Fibroblast of lung (primary cell): Measurements from ENCODE around the gene OMD. TPM values are rescaled to one million over a fixed set of nuclear protein-coding genes. Genes with fewer than 3 reads are reported as not detected.
"Not testable (repeated sequence)": the region's sequence is repeated elsewhere in the genome, so short reads cannot be mapped to it uniquely, and the experiment has no call there.

ENCODE experiments used
- DNase-seq, 2 donors: peaks; one replicate each; pipeline versions ENCODE4 v3.0.0 to v3.0.0-alpha.2; 2010; ENCODE audit warnings: low read depth in 2 of 2
- H2AFZ ChIP-seq: 2 replicates; pipeline ENCODE4 v1.5.1; 2012; ENCODE audit warnings: low read length, control low read depth, inconsistent platforms
- H3K27ac ChIP-seq: 2 replicates; pipeline ENCODE4 v1.5.1; 2011; ENCODE audit warnings: low read length, control low read depth; ENCODE audit not compliant: insufficient read depth
- H3K27me3 ChIP-seq: 2 replicates; pipeline ENCODE4 v1.5.1; 2011; ENCODE audit warnings: mild to moderate bottlenecking, low read length; ENCODE audit not compliant: control insufficient read depth, insufficient read depth
- H3K36me3 ChIP-seq: 2 replicates; pipeline ENCODE4 v1.5.1; 2011; ENCODE audit warnings: low read length; ENCODE audit not compliant: control insufficient read depth, insufficient read depth
- H3K4me1 ChIP-seq: 2 replicates; pipeline ENCODE4 v1.5.1; 2011; ENCODE audit warnings: low read length; ENCODE audit not compliant: control insufficient read depth, insufficient read depth; ENCODE audit errors: extremely low read depth
- H3K4me2 ChIP-seq: 2 replicates; pipeline ENCODE4 v1.5.1; 2011; ENCODE audit warnings: low read length, control low read depth; ENCODE audit not compliant: insufficient read depth; ENCODE audit errors: extremely low read depth
- H3K4me3 ChIP-seq, 4 experiments: fragments of 200-600 bp in 1 of 4; sonication (generic) in 1 of 4; replicated peaks in 1 of 4; 2 replicates each; pipeline ENCODE4 v1.5.1; 2011 to 2016; ENCODE audit warnings: low read length in 4 of 4, low read depth in 3 of 4, mild to moderate bottlenecking in 3 of 4, control low read depth in 2 of 4, inconsistent platforms in 1 of 4, mixed read lengths in 1 of 4; ENCODE audit not compliant: insufficient read depth in 1 of 4; ENCODE audit errors: control extremely low read depth in 1 of 4
- H3K79me2 ChIP-seq: 2 replicates; pipeline ENCODE4 v1.5.1; 2012; ENCODE audit warnings: mild to moderate bottlenecking, low read length, inconsistent platforms; ENCODE audit not compliant: control insufficient read depth, insufficient read depth
- H3K9ac ChIP-seq: 2 replicates; pipeline ENCODE4 v1.5.1; 2011; ENCODE audit warnings: mild to moderate bottlenecking, low read length, control low read depth; ENCODE audit not compliant: insufficient read depth
- H3K9me3 ChIP-seq: 2 replicates; pipeline ENCODE4 v1.5.1; 2012; ENCODE audit warnings: low read depth, low read length; ENCODE audit not compliant: control insufficient read depth, insufficient read depth
- H4K20me1 ChIP-seq: 2 replicates; pipeline ENCODE4 v1.5.1; 2011; ENCODE audit warnings: low read length; ENCODE audit not compliant: control insufficient read depth, insufficient read depth; ENCODE audit errors: extremely low read depth
- EZH2 ChIP-seq: IDR thresholded peaks from 2 replicates; pipeline ENCODE4 v1.5.1; 2012; ENCODE audit warnings: low read length, control low read depth, mild to moderate bottlenecking; ENCODE audit errors: missing control alignments
- polyA plus RNA-seq, 2 donors: library from polyadenylated mRNA; depleted of rRNA in 1 of 2; stranded (reverse) in 1 of 2; unstranded in 1 of 2; fragments of >200 nt; gene quantifications; 2 replicates each; pipeline ENCODE4 v1.2.1, GENCODE V29; 2011 to 2012; ENCODE audit warnings: missing spikeins in 1 of 2
- total RNA-seq: library from RNA; depleted of rRNA; stranded (reverse); fragments of >200 nt; gene quantifications from 2 replicates; pipeline ENCODE4 v1.2.1, GENCODE V29; 2014
- TF ChIP-seq, protein P1 (sequence below), 2 donors: IDR thresholded peaks in 1 of 2; conservative IDR thresholded peaks in 1 of 2; 1 replicate in 1 of 2; 2 replicates in 1 of 2; pipeline ENCODE4 v1.5.1; 2011 to 2012; ENCODE audit warnings: low read length in 2 of 2, control low read depth in 1 of 2, inconsistent platforms in 1 of 2, low read depth in 1 of 2, mild to moderate bottlenecking in 1 of 2

Gene OMD
- total and polyA plus RNA-seq, 2 donors (not counting 1 experiment from before 2014, with no cell fraction given) = 0.07 to 0.17 TPM

DNA sequence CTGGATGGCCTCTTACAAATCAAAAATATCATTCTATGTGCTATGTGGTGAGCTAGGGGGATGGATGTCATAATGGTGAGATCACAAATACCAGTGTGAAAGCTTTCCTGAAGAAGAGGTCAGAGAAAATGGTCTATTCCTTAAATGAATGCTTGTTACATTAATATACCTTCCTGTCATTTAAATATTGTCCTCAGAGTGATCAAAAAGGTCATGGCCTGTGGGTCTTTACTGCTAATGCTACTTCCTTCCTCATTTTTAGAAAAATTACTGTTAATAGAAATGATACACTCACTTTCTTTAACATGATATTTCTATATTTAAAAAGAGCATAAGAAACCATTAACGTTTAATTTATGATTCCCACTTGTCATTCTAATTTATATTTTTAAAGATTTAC is 9.7 kb downstream of the OMD start:
- no peak for TF ChIP-seq EZH2
- TF ChIP-seq, protein P1, sequence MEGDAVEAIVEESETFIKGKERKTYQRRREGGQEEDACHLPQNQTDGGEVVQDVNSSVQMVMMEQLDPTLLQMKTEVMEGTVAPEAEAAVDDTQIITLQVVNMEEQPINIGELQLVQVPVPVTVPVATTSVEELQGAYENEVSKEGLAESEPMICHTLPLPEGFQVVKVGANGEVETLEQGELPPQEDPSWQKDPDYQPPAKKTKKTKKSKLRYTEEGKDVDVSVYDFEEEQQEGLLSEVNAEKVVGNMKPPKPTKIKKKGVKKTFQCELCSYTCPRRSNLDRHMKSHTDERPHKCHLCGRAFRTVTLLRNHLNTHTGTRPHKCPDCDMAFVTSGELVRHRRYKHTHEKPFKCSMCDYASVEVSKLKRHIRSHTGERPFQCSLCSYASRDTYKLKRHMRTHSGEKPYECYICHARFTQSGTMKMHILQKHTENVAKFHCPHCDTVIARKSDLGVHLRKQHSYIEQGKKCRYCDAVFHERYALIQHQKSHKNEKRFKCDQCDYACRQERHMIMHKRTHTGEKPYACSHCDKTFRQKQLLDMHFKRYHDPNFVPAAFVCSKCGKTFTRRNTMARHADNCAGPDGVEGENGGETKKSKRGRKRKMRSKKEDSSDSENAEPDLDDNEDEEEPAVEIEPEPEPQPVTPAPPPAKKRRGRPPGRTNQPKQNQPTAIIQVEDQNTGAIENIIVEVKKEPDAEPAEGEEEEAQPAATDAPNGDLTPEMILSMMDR (conservative IDR thresholded peaks at IDR 0.05 in 1 of 2, IDR thresholded peaks at IDR 0.05 in 1 of 2; ENCODE audit: low read depth in 1 of 2, low read length in 2 of 2) = no peak
- DNase-seq = peak in 1 of 2 donors; percentile 50
- Histone ChIP-seq H3K4me3 (no peak overlapping the region), H4K20me1 (no peaks in the 10 kb centered on the region), H3K9ac (no peak overlapping the region), H3K4me2 (no peak overlapping the region), H3K27ac (no peak overlapping the region), H3K79me2 (no peaks in the 10 kb centered on the region), H2AFZ (no peak overlapping the region), H3K36me3 (no peaks in the 10 kb centered on the region), H3K9me3 (no peaks in the 10 kb centered on the region), H3K27me3 (no peaks in the 10 kb centered on the region), H3K4me1 (peaks cover 4% of the 10 kb centered on the region)

DNA sequence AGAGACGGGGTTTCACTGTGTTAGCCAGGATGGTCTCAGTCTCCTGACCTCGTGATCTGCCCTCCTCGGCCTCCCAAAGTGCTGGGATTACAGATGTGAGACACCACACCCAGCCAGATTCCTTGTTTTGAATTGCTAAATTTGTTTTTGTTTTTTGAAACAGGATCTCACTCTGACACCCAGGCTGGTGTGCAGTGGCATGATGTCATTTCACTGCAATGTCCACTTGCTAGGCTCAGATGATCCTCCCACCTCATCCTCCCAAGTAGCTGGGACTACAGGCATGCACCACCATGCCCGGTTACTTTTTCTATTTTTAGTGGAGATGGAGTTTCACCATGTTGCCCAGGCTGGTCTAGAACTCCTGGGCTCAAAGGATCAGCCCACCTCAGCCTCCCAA is 13.1 kb downstream of the OMD start:
- not testable (repeated sequence) for H3K27me3 ChIP-seq, H3K4me3 ChIP-seq, H3K4me1 ChIP-seq, H3K36me3 ChIP-seq, H2AFZ ChIP-seq, H3K4me2 ChIP-seq, H3K9me3 ChIP-seq, H3K79me2 ChIP-seq, H4K20me1 ChIP-seq, H3K27ac ChIP-seq, H3K9ac ChIP-seq, DNase-seq

DNA sequence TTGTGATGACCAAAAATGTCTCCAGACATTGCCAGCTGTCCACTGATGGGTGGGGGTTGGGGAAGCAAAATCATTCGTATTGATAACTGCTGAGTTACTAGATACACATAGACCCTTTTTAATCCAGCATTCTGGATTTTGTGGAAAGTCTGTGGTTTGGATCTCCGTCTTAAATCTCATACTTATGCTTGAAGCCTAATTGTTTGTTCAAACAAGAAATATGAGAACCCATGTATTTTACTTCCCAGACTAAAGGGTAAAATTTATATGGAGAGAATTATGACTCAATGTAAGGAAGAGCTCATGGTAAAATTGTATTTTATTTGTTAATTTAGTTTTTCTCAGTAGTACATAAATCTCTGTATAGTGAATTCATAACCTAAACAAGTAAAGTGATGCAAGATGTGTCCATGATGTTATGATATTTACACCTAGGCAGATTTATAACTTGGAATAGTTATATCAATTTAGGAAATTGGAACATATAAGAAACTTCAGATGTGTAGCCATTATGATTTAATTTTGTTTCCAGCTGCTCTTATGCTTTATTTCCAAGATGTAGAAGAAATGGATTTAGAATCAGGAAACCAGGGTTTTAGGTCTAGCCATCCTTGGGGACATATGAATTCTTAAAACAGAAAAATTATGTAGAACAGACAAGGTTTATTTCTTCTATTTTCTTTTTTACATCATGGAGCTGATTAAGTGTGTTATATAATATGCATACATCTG is 15.4 kb downstream of the OMD start:
- Histone ChIP-seq H3K4me1 (peaks cover 6% of the 10 kb centered on the region), H3K9me3 (no peaks in the 10 kb centered on the region), H3K4me2 (no peak overlapping the region), H3K9ac (no peak overlapping the region), H3K36me3 (no peaks in the 10 kb centered on the region), H3K4me3 (no peak overlapping the region), H3K79me2 (no peaks in the 10 kb centered on the region), H4K20me1 (no peaks in the 10 kb centered on the region), H3K27ac (no peak overlapping the region), H3K27me3 (no peaks in the 10 kb centered on the region), H2AFZ (no peak overlapping the region)
- TF ChIP-seq EZH2 = no peak
- TF ChIP-seq, protein P1 (conservative IDR thresholded peaks at IDR 0.05 in 1 of 2, IDR thresholded peaks at IDR 0.05 in 1 of 2; ENCODE audit: low read depth in 1 of 2, low read length in 2 of 2) = no peak
- peak in 1 of 2 donors; percentile 18 for DNase-seq
